Thyroid gland (tissue), 4 donors: ENCODE measurements around the gene VPS39. TPM values are rescaled to one million over a fixed set of nuclear protein-coding genes. Genes with fewer than 3 reads are reported as not detected.
A peak's percentile ranks its signal among the peaks of the same experiment; 100 is the strongest.

ENCODE experiments used
- DNase-seq, 2 donors: peaks; one replicate each; pipeline ENCODE4 v3.0.0-alpha.2; 2019
- H3K27ac ChIP-seq, 3 donors: fragments of 200-600 bp; sonication (generic); 1 replicate in 2 of 3; 2 replicates in 1 of 3; pipeline ENCODE4 v1.5.1; 2016 to 2019; ENCODE audit warnings: mild to moderate bottlenecking in 1 of 3, moderate library complexity in 1 of 3
- H3K27me3 ChIP-seq: fragments of 200-600 bp; sonication (generic); one replicate; pipeline ENCODE4 v1.5.1; 2019
- H3K36me3 ChIP-seq, 2 donors: fragments of 200-600 bp; sonication (generic); one replicate each; pipeline ENCODE4 v1.5.1; 2016 to 2019
- H3K4me1 ChIP-seq, 2 donors: fragments of 200-600 bp; sonication (generic); one replicate each; pipeline ENCODE4 v1.5.1; 2017 to 2019
- H3K4me3 ChIP-seq, 3 donors: fragments of 200-600 bp; sonication (generic); replicated peaks in 1 of 3; 1 replicate in 2 of 3; 2 replicates in 1 of 3; pipeline ENCODE4 v1.5.1; 2016; ENCODE audit warnings: mild to moderate bottlenecking in 1 of 3
- H3K9me3 ChIP-seq: fragments of 200-600 bp; sonication (generic); one replicate; pipeline ENCODE4 v1.5.1; 2017
- CTCF ChIP-seq, 6 experiments: fragments of 200-600 bp in 3 of 6; fragments of 450-650 bp in 3 of 6; sonication (generic) in 3 of 6; IDR thresholded peaks; one replicate each; pipeline ENCODE4 v1.5.1; 2016 to 2019; ENCODE audit warnings: antibody characterized with exemption in 6 of 6, mild to moderate bottlenecking in 2 of 6, inconsistent platforms in 1 of 6, moderate library complexity in 1 of 6
- POLR2A ChIP-seq, 2 donors: fragments of 450-650 bp; IDR thresholded peaks; one replicate each; pipeline ENCODE4 v1.6.1; 2017; ENCODE audit warnings: antibody characterized with exemption in 2 of 2, mild to moderate bottlenecking in 2 of 2, moderate library complexity in 1 of 2
- WGBS, 2 donors: methylation state at CpG; one replicate each; pipeline ENCODE4 v1.1.5; 2017; 5-methylcytosine and 5-hydroxymethylcytosine counted together
- intact Hi-C: fragments of 100-400 bp; cut with DNase I; formaldehyde crosslinking; loops from one replicate; pipeline ENCODE4 v1.15.1; 2023
- total RNA-seq, 4 donors: library from RNA; depleted of rRNA; stranded (reverse); fragments of >200 nt; gene quantifications; one replicate each; pipeline ENCODE4 v1.2.3, GENCODE V29; 2016

The VPS39 gene
- total RNA-seq, 4 donors from 2014 or later, result 75.0 to 156 (median 107) TPM

GRCh38 chr15:42156243-42156922 lies 51.7 kb downstream of the VPS39 start, which contains the start of gene PLA2G4F:
Gene PLA2G4F, minus strand, starts transcription at chr15:42156636. Its CDS starts 87 bp downstream, at chr15:42156549.
- DNase-seq, result peak; percentile 92
- H3K36me3 ChIP-seq, result peaks cover under 1 to 6% of the 10 kb centered on the region in 2 donors
- H3K27me3 ChIP-seq, result no peaks in the 10 kb centered on the region
- H3K27ac ChIP-seq, result peak within 1 kb of the TSS; percentile 61 to 88 (median 78)
- intact Hi-C loops, result no loop called here
- no peak within 1 kb of the TSS for H3K4me3 ChIP-seq
- WGBS, 2 donors, result 29 to 48% methylated on average over 3 to 7 of the region's 8 CpGs
- TF ChIP-seq POLR2A (IDR thresholded peaks at IDR 0.05) (peak in 1 of 2 donors; percentile 69), CTCF (IDR thresholded peaks at IDR 0.05) (no peak)
- H3K9me3 ChIP-seq, result no peaks in the 10 kb centered on the region
- peaks cover 55 to 88% of the 10 kb centered on the region in 2 donors for H3K4me1 ChIP-seq

GRCh38 chr15:42155546-42156242 lies 52.4 kb downstream of the VPS39 start:
- H3K27ac ChIP-seq, result peak overlapping the region; percentile 61 to 88 (median 78)
- intact Hi-C loops, result no loop called here
- H3K27me3 ChIP-seq, result no peaks in the 10 kb centered on the region
- WGBS, 2 donors, result 63 to 69% methylated on average over 23 to 27 of the region's 27 CpGs
- no peak for TF ChIP-seq CTCF (IDR thresholded peaks at IDR 0.05)
- no peak for TF ChIP-seq POLR2A (IDR thresholded peaks at IDR 0.05)
- no peaks in the 10 kb centered on the region for H3K9me3 ChIP-seq
- peaks cover 53 to 87% of the 10 kb centered on the region in 2 donors for H3K4me1 ChIP-seq
- no peaks in the 10 kb centered on the region for H3K36me3 ChIP-seq
- no peak overlapping the region for H3K4me3 ChIP-seq
- peak; percentile 74 to 76 for DNase-seq

DNA sequence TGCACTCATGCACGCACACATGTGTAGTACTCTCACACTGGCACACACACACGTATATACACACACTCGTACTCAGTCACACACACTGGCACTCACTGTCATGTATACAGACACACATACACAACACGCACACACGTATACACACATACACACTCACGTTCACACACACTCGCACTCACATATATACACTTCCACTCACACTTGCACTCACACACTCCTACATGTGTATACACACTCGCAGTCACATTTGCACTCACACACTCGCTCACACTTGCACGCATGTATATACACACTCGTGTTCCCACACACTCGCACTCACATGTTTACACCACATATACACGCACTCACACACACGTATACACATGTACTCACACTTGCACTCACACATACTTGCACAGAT lies 53.1 kb downstream of the VPS39 start:
- H3K4me3 ChIP-seq, result no peak overlapping the region
- intact Hi-C loops, result no loop called here
- no peak for TF ChIP-seq CTCF (IDR thresholded peaks at IDR 0.05)
- TF ChIP-seq POLR2A (IDR thresholded peaks at IDR 0.05), result no peak
- no peaks in the 10 kb centered on the region for H3K27me3 ChIP-seq
- 92 to 93% methylated on average over 14 of the region's 14 CpGs for WGBS, 2 donors
- peaks cover 47 to 82% of the 10 kb centered on the region in 2 donors for H3K4me1 ChIP-seq
- no peaks in the 10 kb centered on the region for H3K36me3 ChIP-seq
- no peak for DNase-seq
- H3K9me3 ChIP-seq, result no peaks in the 10 kb centered on the region
- peak overlapping the region; percentile 55 to 88 (median 63) for H3K27ac ChIP-seq

DNA sequence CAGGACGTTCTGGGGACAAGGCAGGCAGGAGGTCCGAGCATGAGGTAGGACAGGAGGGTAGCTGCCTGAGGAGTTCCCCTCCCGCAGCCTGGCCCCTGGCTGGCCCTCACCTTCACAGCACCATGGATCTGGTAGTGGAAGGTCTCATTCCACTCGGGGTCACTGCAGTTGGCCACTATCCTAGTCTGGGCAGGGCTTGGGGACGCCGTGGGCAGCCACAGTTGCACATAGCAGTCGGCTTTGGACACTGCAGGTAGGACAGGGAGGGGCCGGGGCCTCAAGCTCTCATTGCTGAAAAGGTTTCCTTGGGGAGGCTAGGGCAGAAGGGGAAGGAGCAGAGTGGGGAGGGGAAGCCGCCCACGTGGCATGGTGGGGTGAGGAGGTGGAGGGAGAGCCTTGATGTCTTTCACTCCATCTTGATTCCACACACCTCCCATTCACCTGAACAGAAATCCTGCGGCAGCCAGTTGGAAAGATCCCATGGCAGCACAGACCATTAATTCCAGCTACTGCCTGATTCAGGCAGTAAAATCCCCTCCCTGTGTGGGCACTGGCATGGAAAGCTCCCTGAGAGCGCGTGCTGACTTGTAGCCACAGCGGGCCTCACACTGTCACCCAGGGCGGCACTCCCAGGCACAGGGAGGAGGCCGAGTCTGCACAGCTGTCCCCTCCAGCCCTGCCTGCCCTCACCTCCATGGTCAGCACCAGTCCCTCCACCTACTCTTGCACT lies 53.7 kb downstream of the VPS39 start:
- peak overlapping the region; percentile 55 to 88 (median 63) for H3K27ac ChIP-seq
- no peak overlapping the region for H3K4me3 ChIP-seq
- no peaks in the 10 kb centered on the region for H3K9me3 ChIP-seq
- no peaks in the 10 kb centered on the region for H3K27me3 ChIP-seq
- no peak for TF ChIP-seq CTCF (IDR thresholded peaks at IDR 0.05)
- TF ChIP-seq POLR2A (IDR thresholded peaks at IDR 0.05), result no peak
- intact Hi-C loops, result no loop called here
- no peaks in the 10 kb centered on the region for H3K36me3 ChIP-seq
- peak; percentile 89 to 93 for DNase-seq
- peaks cover 42 to 76% of the 10 kb centered on the region in 2 donors for H3K4me1 ChIP-seq
- 47 to 64% methylated on average over 12 to 16 of the region's 16 CpGs for WGBS, 2 donors
